B cell (primary cell): ENCODE results near the gene NLRX1. TPM values are rescaled to one million over a fixed set of nuclear protein-coding genes. Genes with fewer than 3 reads are reported as not detected.

ENCODE experiments used
- ATAC-seq: fragments of 200-7000 bp; cut with Tn5 transposase; one replicate; pipeline ENCODE4 v1.10.0; 2021; ENCODE audit warnings: low read depth, mild to moderate bottlenecking, moderate number of reproducible peaks, moderate library complexity
- CTCF ChIA-PET: fragments of 350-600 bp; sonication (Branson Sonifier 250); formaldehyde crosslinking; loops from one replicate; lab custom pipeline; 2021; ENCODE audit warnings: antibody characterized with exemption, inconsistent platforms; lab: Charles Lee
- POLR2A ChIA-PET: fragments of 350-600 bp; sonication (Branson Sonifier 250); formaldehyde crosslinking; loops from one replicate; lab custom pipeline; 2021; ENCODE audit warnings: antibody characterized with exemption; lab: Charles Lee
- DNase-seq: peaks from one replicate; pipeline ENCODE4 v3.0.0; 2013
- H2AFZ ChIP-seq: 2 replicates; pipeline ENCODE4 v1.6.1; 2012; ENCODE audit warnings: mild to moderate bottlenecking, low read depth, low read length; ENCODE audit not compliant: insufficient read depth, poor library complexity, severe bottlenecking
- H3K27ac ChIP-seq, 2 donors: 1 replicate in 1 of 2; 2 replicates in 1 of 2; pipeline ENCODE4 v1.5.1; 2012 to 2013; ENCODE audit warnings: low read length in 2 of 2, mild to moderate bottlenecking in 2 of 2, moderate library complexity in 1 of 2
- H3K27me3 ChIP-seq, 4 experiments: fragments of 200-600 bp in 1 of 4; sonication (generic) in 1 of 4; replicated peaks in 1 of 4; 1 replicate in 2 of 4; 2 replicates in 2 of 4; pipeline versions ENCODE4 v1.6.1 to v1.7.0; 2013 to 2016; ENCODE audit warnings: low read length in 3 of 4, mild to moderate bottlenecking in 2 of 4, mixed read lengths in 1 of 4, moderate library complexity in 1 of 4; ENCODE audit not compliant: insufficient read depth in 4 of 4, control insufficient read depth in 3 of 4; ENCODE audit errors: control extremely low read depth in 1 of 4
- H3K36me3 ChIP-seq, 2 experiments: replicated peaks in 1 of 2; 1 replicate in 1 of 2; 2 replicates in 1 of 2; pipeline versions ENCODE4 v1.6.1 to v1.7.1; 2013; ENCODE audit warnings: low read length in 1 of 2; ENCODE audit not compliant: insufficient read depth in 2 of 2, control insufficient read depth in 1 of 2; ENCODE audit errors: control extremely low read depth in 1 of 2, extremely low read depth in 1 of 2
- H3K4me1 ChIP-seq, 2 donors: fragments of 200-600 bp in 1 of 2; sonication (generic) in 1 of 2; 1 replicate in 1 of 2; 2 replicates in 1 of 2; pipeline versions ENCODE4 v1.5.1 to v1.6.1; 2013 to 2017; ENCODE audit warnings: low read length in 2 of 2; ENCODE audit not compliant: control insufficient read depth in 2 of 2, insufficient read depth in 2 of 2
- H3K4me2 ChIP-seq: replicated peaks from 2 replicates; pipeline ENCODE3; 2012; ENCODE audit warnings: mild to moderate bottlenecking, low read depth, low read length; ENCODE audit not compliant: poor library complexity, severe bottlenecking
- H3K4me3 ChIP-seq, 5 experiments: fragments of 200-600 bp in 1 of 5; sonication (generic) in 1 of 5; 1 replicate in 3 of 5; 2 replicates in 2 of 5; pipeline versions ENCODE4 v1.5.1 to v1.7.0; 2011 to 2016; ENCODE audit warnings: low read length in 4 of 5, mild to moderate bottlenecking in 4 of 5, low read depth in 2 of 5, control low read depth in 1 of 5, moderate library complexity in 1 of 5; ENCODE audit not compliant: insufficient read depth in 1 of 5; ENCODE audit errors: control extremely low read depth in 1 of 5, extremely low read depth in 1 of 5
- H3K79me2 ChIP-seq: fragments of 200-600 bp; sonication (generic); one replicate; pipeline ENCODE4 v1.6.0; 2016; ENCODE audit warnings: low read length; ENCODE audit not compliant: control insufficient read depth, insufficient read depth
- H3K9ac ChIP-seq: fragments of 200-600 bp; sonication (generic); 2 replicates; pipeline ENCODE4 v1.6.1; 2017; ENCODE audit warnings: mild to moderate bottlenecking, low read length, moderate library complexity
- H3K9me3 ChIP-seq, 3 donors: one replicate each; pipeline versions ENCODE4 v1.6.1 to v1.7.1; 2013; ENCODE audit warnings: low read length in 2 of 3; ENCODE audit not compliant: control insufficient read depth in 2 of 3, insufficient read depth in 1 of 3; ENCODE audit errors: control extremely low read depth in 1 of 3
- H4K20me1 ChIP-seq: 2 replicates; pipeline ENCODE4 v1.6.0; 2012; ENCODE audit warnings: mild to moderate bottlenecking, low read length; ENCODE audit not compliant: insufficient read depth, control insufficient read depth, poor library complexity, severe bottlenecking
- H3K27ac Mint-ChIP-seq: one replicate; pipeline ENCODE4 v1.8.0; 2021; ENCODE audit warnings: mixed read lengths
- H3K27me3 Mint-ChIP-seq: one replicate; pipeline ENCODE4 v1.8.0; 2021; ENCODE audit warnings: mixed read lengths
- H3K4me1 Mint-ChIP-seq: one replicate; pipeline ENCODE4 v1.8.0; 2021; ENCODE audit warnings: mixed read lengths
- H3K4me3 Mint-ChIP-seq: one replicate; pipeline ENCODE4 v1.8.0; 2021; ENCODE audit warnings: mixed read lengths
- H3K9me3 Mint-ChIP-seq: one replicate; pipeline ENCODE4 v1.8.0; 2022; ENCODE audit warnings: mixed read lengths; ENCODE audit not compliant: insufficient read depth
- CTCF ChIP-seq: fragments of 200-600 bp; IDR thresholded peaks from one replicate; pipeline ENCODE4 v1.8.0; 2022; ENCODE audit warnings: antibody characterized with exemption, mild to moderate bottlenecking
- EZH2 ChIP-seq: IDR thresholded peaks from 2 replicates; pipeline ENCODE4 v1.6.1; 2012; ENCODE audit warnings: borderline replicate concordance, low read depth, mild to moderate bottlenecking, moderate library complexity, low read length; ENCODE audit not compliant: insufficient read depth, poor library complexity, severe bottlenecking
- WGBS: methylation state at CpG from one replicate; pipeline ENCODE4 v1.1.5; 2013; ENCODE audit warnings: missing lambda C conversion rate; ENCODE audit not compliant: insufficient coverage; 5-methylcytosine and 5-hydroxymethylcytosine counted together
- intact Hi-C: fragments of 100-400 bp; cut with micrococcal nuclease; formaldehyde crosslinking; loops from one replicate; pipeline ENCODE4 v1.10.0; 2022
- polyA plus RNA-seq: library from polyadenylated mRNA; depleted of rRNA; stranded (reverse); fragments of >200 nt; gene quantifications from 2 replicates; pipeline ENCODE4 v1.2.3, GENCODE V29; 2012
- total RNA-seq, 2 donors: library from RNA; stranded (reverse); fragments of 120-200 nt in 1 of 2; gene quantifications; 1 replicate in 1 of 2; 2 replicates in 1 of 2; pipeline versions ENCODE4 v1.2.3 to v1.2.4, GENCODE V29; 2013 to 2022

Gene NLRX1
- total and polyA plus RNA-seq, 2 donors (not counting 1 experiment from before 2014, with no cell fraction given) = 6.3 to 10.4 TPM

GRCh38 chr11:119205080-119205479 lies 36.6 kb downstream of the NLRX1 start:
- Histone ChIP-seq H4K20me1 (peaks cover 19% of the 10 kb centered on the region), H3K9ac (peak overlapping the region; percentile 93), H3K36me3 (no peaks in the 10 kb centered on the region), H3K9me3 (no peaks in the 10 kb centered on the region), H2AFZ (peak overlapping the region; percentile 93), H3K27ac (no peak overlapping the region), H3K27me3 (no peaks in the 10 kb centered on the region), H3K4me1 (peaks cover 18 to 20% of the 10 kb centered on the region in 2 donors), H3K79me2 (peaks cover 39% of the 10 kb centered on the region), H3K4me2 (peak overlapping the region; percentile 83), H3K4me3 (peak overlapping the region in 1 of 5 experiments; percentile 93)
- Mint-ChIP-seq H3K27ac (peak overlapping the region; percentile 72), H3K27me3 (no peaks in the 10 kb centered on the region), H3K4me3 (peak overlapping the region; percentile 97), H3K4me1 (peaks cover 33% of the 10 kb centered on the region), H3K9me3 (no peaks in the 10 kb centered on the region)
- POLR2A ChIA-PET = interaction anchor here (0.9 kb wide), 1 partner anchor 80 kb away, joined by 3 read pairs; no protein-coding TSS in a partner anchor
- intact Hi-C loops = loop anchor here (1.0 to 5.0 kb wide), 5 partner anchors 8 to 188 kb away; partner anchors contain the start of genes HINFP, RPS25 and TRAPPC4
- TF ChIP-seq EZH2 (no peak), CTCF (no peak)
- DNase-seq (peak; percentile 50), ATAC-seq (no peak)
- no CpG with 5 or more reads among the region's 10 CpGs for WGBS
- CTCF ChIA-PET = interaction anchor here (0.5 to 3.4 kb wide), 14 partner anchors 8 to 176 kb away, joined by 3 to 41 read pairs (median 4); partner anchors contain the start of genes HINFP, NLRX1 and USP2
